GM23338 (cell line): ENCODE measurements around the gene NFE2. TPM values are rescaled to one million over a fixed set of nuclear protein-coding genes. Genes with fewer than 3 reads are reported as not detected.

Source experiments
- ATAC-seq: fragments of 200-7000 bp; cut with Tn5 transposase; 3 replicates; pipeline ENCODE4 v1.9.1; 2020
- DNase-seq: peaks from one replicate; pipeline ENCODE4 v3.0.0-alpha.2; 2015; ENCODE audit warnings: low spot score
- H2AFZ ChIP-seq: fragments of 200-600 bp; sonication (generic); 2 replicates; pipeline ENCODE4 v1.8.0; 2016; ENCODE audit warnings: antibody characterized with exemption, mild to moderate bottlenecking, moderate library complexity
- H3F3A ChIP-seq: fragments of 200-600 bp; sonication (generic); replicated peaks from 2 replicates; pipeline ENCODE4 v1.8.0; 2017; ENCODE audit warnings: antibody characterized with exemption, mixed run types, low read depth
- H3K27ac ChIP-seq: fragments of 200-600 bp; sonication (generic); 2 replicates; pipeline ENCODE4 v1.6.1; 2016; ENCODE audit warnings: low read depth
- H3K27me3 ChIP-seq: fragments of 200-600 bp; sonication (generic); 2 replicates; pipeline ENCODE4 v1.8.0; 2016; ENCODE audit warnings: mild to moderate bottlenecking, mixed run types, moderate library complexity; ENCODE audit not compliant: insufficient read depth
- H3K36me3 ChIP-seq: fragments of 200-600 bp; sonication (generic); 2 replicates; pipeline ENCODE4 v1.8.0; 2016; ENCODE audit warnings: mild to moderate bottlenecking; ENCODE audit not compliant: insufficient read depth
- H3K4me1 ChIP-seq: fragments of 200-600 bp; sonication (generic); 2 replicates; pipeline ENCODE4 v1.8.0; 2016; ENCODE audit warnings: mild to moderate bottlenecking, moderate library complexity; ENCODE audit not compliant: insufficient read depth
- H3K4me2 ChIP-seq: fragments of 200-600 bp; sonication (generic); 2 replicates; pipeline ENCODE4 v1.7.1; 2017; ENCODE audit warnings: mixed run types
- H3K4me3 ChIP-seq: fragments of 200-600 bp; sonication (generic); 2 replicates; pipeline ENCODE4 v1.6.1; 2016; ENCODE audit warnings: mixed run types
- H3K79me2 ChIP-seq: fragments of 200-600 bp; sonication (generic); replicated peaks from 2 replicates; pipeline ENCODE4 v1.8.0; 2017; ENCODE audit warnings: mild to moderate bottlenecking; ENCODE audit not compliant: insufficient read depth
- H3K9me2 ChIP-seq: fragments of 200-600 bp; sonication (generic); 2 replicates; pipeline ENCODE4 v1.8.0; 2017; ENCODE audit not compliant: insufficient read depth
- H4K20me1 ChIP-seq: fragments of 200-600 bp; sonication (generic); replicated peaks from 2 replicates; pipeline ENCODE4 v1.8.0; 2017; ENCODE audit warnings: mild to moderate bottlenecking; ENCODE audit not compliant: insufficient read depth
- H3K27ac Mint-ChIP-seq: 2 replicates; pipeline ENCODE4 v1.8.0; 2020; ENCODE audit warnings: inconsistent platforms, mild to moderate bottlenecking, moderate library complexity, mixed read lengths
- H3K27me3 Mint-ChIP-seq: 3 replicates; pipeline ENCODE4 v1.8.0; 2022; ENCODE audit warnings: low read depth, mild to moderate bottlenecking, moderate library complexity, mixed read lengths, inconsistent platforms; ENCODE audit not compliant: insufficient read depth, poor library complexity
- H3K36me3 Mint-ChIP-seq: 3 replicates; pipeline ENCODE4 v1.8.0; 2021; ENCODE audit warnings: low read depth, mild to moderate bottlenecking, inconsistent platforms, moderate library complexity, mixed read lengths
- H3K4me1 Mint-ChIP-seq: 3 replicates; pipeline ENCODE4 v1.8.0; 2020; ENCODE audit warnings: mild to moderate bottlenecking, inconsistent platforms, mixed read lengths
- H3K4me3 Mint-ChIP-seq: 3 replicates; pipeline ENCODE4 v1.8.0; 2021; ENCODE audit warnings: moderate library complexity, mild to moderate bottlenecking, inconsistent platforms, mixed read lengths
- H3K9me3 Mint-ChIP-seq: 3 replicates; pipeline ENCODE4 v1.8.0; 2020; ENCODE audit warnings: moderate library complexity, mild to moderate bottlenecking, inconsistent platforms, mixed read lengths
- ETS1 ChIP-seq: IDR thresholded peaks from 2 replicates; pipeline ENCODE4 v1.6.1; 2016; ENCODE audit warnings: antibody characterized with exemption
- EZH2 ChIP-seq: fragments of 200-600 bp; sonication (generic); IDR thresholded peaks from one replicate; pipeline ENCODE4 v1.8.0; 2017; ENCODE audit warnings: antibody characterized with exemption, mild to moderate bottlenecking, low read depth; ENCODE audit not compliant: unreplicated experiment
- EZH2phosphoT487 ChIP-seq: fragments of 200-600 bp; sonication (generic); IDR thresholded peaks from one replicate; pipeline ENCODE4 v1.8.1; 2018; ENCODE audit warnings: antibody characterized with exemption; ENCODE audit not compliant: unreplicated experiment
- JUNB ChIP-seq: IDR thresholded peaks from one replicate; pipeline ENCODE4 v1.6.1; 2016; ENCODE audit warnings: antibody characterized with exemption; ENCODE audit not compliant: unreplicated experiment
- NANOG ChIP-seq: IDR thresholded peaks from 2 replicates; pipeline ENCODE4 v1.6.1; 2016; ENCODE audit warnings: antibody characterized with exemption, borderline replicate concordance
- REST ChIP-seq: IDR thresholded peaks from one replicate; pipeline ENCODE4 v1.6.1; 2018; ENCODE audit warnings: antibody characterized with exemption; ENCODE audit not compliant: unreplicated experiment
- STAT1 ChIP-seq: IDR thresholded peaks from one replicate; pipeline ENCODE4 v1.6.1; 2016; ENCODE audit warnings: antibody characterized with exemption; ENCODE audit not compliant: unreplicated experiment
- ZNF114 ChIP-seq: fragments of 250-450 bp; sonication (Bioruptor Pico); IDR thresholded peaks from 2 replicates; pipeline ENCODE4 v1.5.0; 2020; ENCODE audit warnings: mild to moderate bottlenecking, moderate library complexity
- ZNF331 ChIP-seq: fragments of 250-450 bp; sonication (Bioruptor Pico); IDR thresholded peaks from 2 replicates; pipeline ENCODE4 v1.5.0; 2020; ENCODE audit warnings: low read depth, mild to moderate bottlenecking, moderate library complexity
- polyA plus RNA-seq: library from polyadenylated mRNA; unstranded; fragments of >200 nt; fragmentation: Nextera tagmentation; extraction: Ambion mirVana; gene quantifications from 2 replicates; pipeline ENCODE4 v1.2.1, GENCODE V29; 2016
- total RNA-seq: library from RNA; depleted of rRNA; stranded (reverse); fragments of >200 nt; shearing (Covaris generic); gene quantifications from 2 replicates; pipeline ENCODE4 v1.2.3, GENCODE V29; 2014
- TF ChIP-seq, protein P1 (sequence below): fragments of 250-450 bp; sonication (Bioruptor Pico); IDR thresholded peaks from 2 replicates; pipeline ENCODE4 v1.5.0; 2020; ENCODE audit warnings: mild to moderate bottlenecking, moderate library complexity
- TF ChIP-seq, protein P2 (sequence below), 2 experiments: fragments of 200-600 bp in 1 of 2; sonication (generic) in 1 of 2; conservative IDR thresholded peaks; 2 replicates each; pipeline versions ENCODE4 v1.5.1 to v1.6.1; 2016 to 2017; ENCODE audit warnings: antibody characterized with exemption in 2 of 2, low read depth in 2 of 2, mild to moderate bottlenecking in 2 of 2, moderate library complexity in 1 of 2

NFE2 gene
- total and polyA plus RNA-seq, 2 experiments from 2014 or later: 1.3 to 1.8 TPM

GRCh38 chr12:54296393-54297099 is 4.3 kb downstream of the NFE2 start (continued):
- no peak for TF ChIP-seq ETS1
- no peak for TF ChIP-seq NANOG
- no peak for TF ChIP-seq EZH2
- no peak for TF ChIP-seq REST

DNA sequence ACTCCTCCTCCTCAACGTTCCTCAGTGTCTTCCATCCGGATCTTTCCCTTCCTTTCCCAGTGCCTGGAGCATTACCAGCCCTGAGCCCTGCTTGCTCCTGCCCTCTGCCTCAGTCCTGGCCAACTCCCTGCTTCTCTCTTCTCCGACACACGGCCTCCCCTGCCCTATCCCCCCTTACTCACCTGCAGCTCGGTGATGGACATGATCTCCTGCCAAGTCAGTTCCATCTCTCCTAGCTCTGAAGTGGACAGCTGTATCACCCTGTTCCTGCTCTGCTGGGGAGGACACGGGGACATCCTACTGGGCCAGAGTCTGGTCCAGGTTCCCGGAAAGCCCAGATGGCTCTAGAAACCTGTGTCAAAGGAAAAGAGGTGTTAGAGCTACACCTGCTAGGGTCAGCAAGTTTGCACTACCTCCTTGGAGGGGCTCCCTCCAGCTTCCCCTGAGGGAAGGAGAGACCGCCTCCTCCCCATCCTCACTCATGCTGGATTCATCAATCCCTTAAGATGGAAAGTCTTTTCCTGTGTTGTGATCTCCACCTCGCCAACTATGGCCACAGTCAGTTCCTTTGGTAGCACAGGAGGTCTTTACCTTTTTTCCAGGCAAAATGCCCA is 5.8 kb downstream of the NFE2 start:
- Mint-ChIP-seq H3K4me3 (no peak overlapping the region), H3K27ac (no peak overlapping the region), H3K36me3 (no peaks in the 10 kb centered on the region; the same call in 2 of the 3 replicates), H3K9me3 (no peaks in the 10 kb centered on the region), H3K27me3 (peaks cover 16% of the 10 kb centered on the region), H3K4me1 (peaks cover 8% of the 10 kb centered on the region)
- Histone ChIP-seq H3K4me3 (no peak overlapping the region), H3K27me3 (peaks cover 11% of the 10 kb centered on the region), H2AFZ (no peak overlapping the region), H4K20me1 (no peaks in the 10 kb centered on the region), H3K79me2 (no peaks in the 10 kb centered on the region), H3K9me2 (no peaks in the 10 kb centered on the region), H3K27ac (no peak overlapping the region), H3K4me2 (no peak overlapping the region), H3K36me3 (no peaks in the 10 kb centered on the region; the same call in 1 of the 2 replicates), H3F3A (peaks cover 6% of the 10 kb centered on the region; the same call in 1 of the 2 replicates), H3K4me1 (peaks cover 7% of the 10 kb centered on the region)
- no peak; the same call in 2 of the 3 replicates for ATAC-seq
- DNase-seq: no peak
- TF ChIP-seq ZNF331 (CRISPR knock-in tag) (no peak), ZNF114 (CRISPR knock-in tag) (no peak), EZH2 (no peak), JUNB (no peak), EZH2phosphoT487 (no peak), STAT1 (no peak)
- TF ChIP-seq, protein P1, sequence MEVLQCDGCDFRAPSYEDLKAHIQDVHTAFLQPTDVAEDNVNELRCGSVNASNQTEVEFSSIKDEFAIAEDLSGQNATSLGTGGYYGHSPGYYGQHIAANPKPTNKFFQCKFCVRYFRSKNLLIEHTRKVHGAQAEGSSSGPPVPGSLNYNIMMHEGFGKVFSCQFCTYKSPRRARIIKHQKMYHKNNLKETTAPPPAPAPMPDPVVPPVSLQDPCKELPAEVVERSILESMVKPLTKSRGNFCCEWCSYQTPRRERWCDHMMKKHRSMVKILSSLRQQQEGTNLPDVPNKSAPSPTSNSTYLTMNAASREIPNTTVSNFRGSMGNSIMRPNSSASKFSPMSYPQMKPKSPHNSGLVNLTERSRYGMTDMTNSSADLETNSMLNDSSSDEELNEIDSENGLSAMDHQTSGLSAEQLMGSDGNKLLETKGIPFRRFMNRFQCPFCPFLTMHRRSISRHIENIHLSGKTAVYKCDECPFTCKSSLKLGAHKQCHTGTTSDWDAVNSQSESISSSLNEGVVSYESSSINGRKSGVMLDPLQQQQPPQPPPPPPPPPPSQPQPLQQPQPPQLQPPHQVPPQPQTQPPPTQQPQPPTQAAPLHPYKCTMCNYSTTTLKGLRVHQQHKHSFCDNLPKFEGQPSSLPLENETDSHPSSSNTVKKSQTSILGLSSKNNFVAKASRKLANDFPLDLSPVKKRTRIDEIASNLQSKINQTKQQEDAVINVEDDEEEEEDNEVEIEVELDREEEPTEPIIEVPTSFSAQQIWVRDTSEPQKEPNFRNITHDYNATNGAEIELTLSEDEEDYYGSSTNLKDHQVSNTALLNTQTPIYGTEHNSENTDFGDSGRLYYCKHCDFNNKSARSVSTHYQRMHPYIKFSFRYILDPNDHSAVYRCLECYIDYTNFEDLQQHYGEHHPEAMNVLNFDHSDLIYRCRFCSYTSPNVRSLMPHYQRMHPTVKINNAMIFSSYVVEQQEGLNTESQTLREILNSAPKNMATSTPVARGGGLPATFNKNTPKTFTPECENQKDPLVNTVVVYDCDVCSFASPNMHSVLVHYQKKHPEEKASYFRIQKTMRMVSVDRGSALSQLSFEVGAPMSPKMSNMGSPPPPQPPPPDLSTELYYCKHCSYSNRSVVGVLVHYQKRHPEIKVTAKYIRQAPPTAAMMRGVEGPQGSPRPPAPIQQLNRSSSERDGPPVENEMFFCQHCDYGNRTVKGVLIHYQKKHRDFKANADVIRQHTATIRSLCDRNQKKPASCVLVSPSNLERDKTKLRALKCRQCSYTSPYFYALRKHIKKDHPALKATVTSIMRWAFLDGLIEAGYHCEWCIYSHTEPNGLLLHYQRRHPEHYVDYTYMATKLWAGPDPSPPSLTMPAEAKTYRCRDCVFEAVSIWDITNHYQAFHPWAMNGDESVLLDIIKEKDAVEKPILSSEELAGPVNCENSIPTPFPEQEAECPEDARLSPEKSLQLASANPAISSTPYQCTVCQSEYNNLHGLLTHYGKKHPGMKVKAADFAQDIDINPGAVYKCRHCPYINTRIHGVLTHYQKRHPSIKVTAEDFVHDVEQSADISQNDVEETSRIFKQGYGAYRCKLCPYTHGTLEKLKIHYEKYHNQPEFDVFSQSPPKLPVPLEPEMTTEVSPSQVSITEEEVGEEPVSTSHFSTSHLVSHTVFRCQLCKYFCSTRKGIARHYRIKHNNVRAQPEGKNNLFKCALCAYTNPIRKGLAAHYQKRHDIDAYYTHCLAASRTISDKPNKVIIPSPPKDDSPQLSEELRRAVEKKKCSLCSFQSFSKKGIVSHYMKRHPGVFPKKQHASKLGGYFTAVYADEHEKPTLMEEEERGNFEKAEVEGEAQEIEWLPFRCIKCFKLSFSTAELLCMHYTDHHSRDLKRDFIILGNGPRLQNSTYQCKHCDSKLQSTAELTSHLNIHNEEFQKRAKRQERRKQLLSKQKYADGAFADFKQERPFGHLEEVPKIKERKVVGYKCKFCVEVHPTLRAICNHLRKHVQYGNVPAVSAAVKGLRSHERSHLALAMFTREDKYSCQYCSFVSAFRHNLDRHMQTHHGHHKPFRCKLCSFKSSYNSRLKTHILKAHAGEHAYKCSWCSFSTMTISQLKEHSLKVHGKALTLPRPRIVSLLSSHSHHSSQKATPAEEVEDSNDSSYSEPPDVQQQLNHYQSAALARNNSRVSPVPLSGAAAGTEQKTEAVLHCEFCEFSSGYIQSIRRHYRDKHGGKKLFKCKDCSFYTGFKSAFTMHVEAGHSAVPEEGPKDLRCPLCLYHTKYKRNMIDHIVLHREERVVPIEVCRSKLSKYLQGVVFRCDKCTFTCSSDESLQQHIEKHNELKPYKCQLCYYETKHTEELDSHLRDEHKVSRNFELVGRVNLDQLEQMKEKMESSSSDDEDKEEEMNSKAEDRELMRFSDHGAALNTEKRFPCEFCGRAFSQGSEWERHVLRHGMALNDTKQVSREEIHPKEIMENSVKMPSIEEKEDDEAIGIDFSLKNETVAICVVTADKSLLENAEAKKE (CRISPR knock-in tag): no peak
- TF ChIP-seq, protein P2, sequence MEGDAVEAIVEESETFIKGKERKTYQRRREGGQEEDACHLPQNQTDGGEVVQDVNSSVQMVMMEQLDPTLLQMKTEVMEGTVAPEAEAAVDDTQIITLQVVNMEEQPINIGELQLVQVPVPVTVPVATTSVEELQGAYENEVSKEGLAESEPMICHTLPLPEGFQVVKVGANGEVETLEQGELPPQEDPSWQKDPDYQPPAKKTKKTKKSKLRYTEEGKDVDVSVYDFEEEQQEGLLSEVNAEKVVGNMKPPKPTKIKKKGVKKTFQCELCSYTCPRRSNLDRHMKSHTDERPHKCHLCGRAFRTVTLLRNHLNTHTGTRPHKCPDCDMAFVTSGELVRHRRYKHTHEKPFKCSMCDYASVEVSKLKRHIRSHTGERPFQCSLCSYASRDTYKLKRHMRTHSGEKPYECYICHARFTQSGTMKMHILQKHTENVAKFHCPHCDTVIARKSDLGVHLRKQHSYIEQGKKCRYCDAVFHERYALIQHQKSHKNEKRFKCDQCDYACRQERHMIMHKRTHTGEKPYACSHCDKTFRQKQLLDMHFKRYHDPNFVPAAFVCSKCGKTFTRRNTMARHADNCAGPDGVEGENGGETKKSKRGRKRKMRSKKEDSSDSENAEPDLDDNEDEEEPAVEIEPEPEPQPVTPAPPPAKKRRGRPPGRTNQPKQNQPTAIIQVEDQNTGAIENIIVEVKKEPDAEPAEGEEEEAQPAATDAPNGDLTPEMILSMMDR (conservative IDR thresholded peaks at IDR 0.05; ENCODE audit: low read depth in 2 of 2): no peak
